DND-41 (cell line): Measurements from ENCODE around the gene SLC8B1.

Experiments used
- ATAC-seq: fragments of 200-7000 bp; cut with Tn5 transposase; 3 replicates; pipeline ENCODE4 v1.9.1; 2021; ENCODE audit warnings: low read depth; ENCODE audit not compliant: insufficient read depth
- DNase-seq: peaks from one replicate; pipeline ENCODE4 v3.0.0-alpha.2; 2020
- H2AFZ ChIP-seq: 2 replicates; pipeline ENCODE4 v1.6.0; 2012; ENCODE audit warnings: low read depth, low read length
- H3K27ac ChIP-seq: 2 replicates; pipeline ENCODE4 v1.5.1; 2012; ENCODE audit warnings: low read length, inconsistent platforms
- H3K27me3 ChIP-seq: fragments of 200-600 bp; sonication (generic); 2 replicates; pipeline ENCODE4 v1.6.0; 2012; ENCODE audit warnings: low read length, mild to moderate bottlenecking, inconsistent platforms; ENCODE audit not compliant: insufficient read depth, poor library complexity
- H3K36me3 ChIP-seq: 2 replicates; pipeline ENCODE4 v1.5.1; 2012; ENCODE audit warnings: low read length, inconsistent platforms; ENCODE audit not compliant: insufficient read depth
- H3K4me1 ChIP-seq: 2 replicates; pipeline ENCODE4 v1.5.1; 2012; ENCODE audit warnings: mild to moderate bottlenecking, low read length; ENCODE audit not compliant: insufficient read depth
- H3K4me2 ChIP-seq: 2 replicates; pipeline ENCODE4 v1.6.0; 2012; ENCODE audit warnings: mild to moderate bottlenecking, moderate library complexity, low read length, inconsistent platforms; ENCODE audit not compliant: insufficient read depth
- H3K4me3 ChIP-seq, 2 experiments: fragments of 200-600 bp in 1 of 2; shearing (Covaris generic) in 1 of 2; 2 replicates each; pipeline ENCODE4 v1.5.1; 2012 to 2016; ENCODE audit warnings: inconsistent platforms in 2 of 2, low read length in 2 of 2, mild to moderate bottlenecking in 2 of 2, low read depth in 1 of 2, moderate library complexity in 1 of 2
- H3K79me2 ChIP-seq: 2 replicates; pipeline ENCODE4 v1.6.0; 2012; ENCODE audit warnings: low read length, inconsistent platforms; ENCODE audit not compliant: insufficient read depth
- H3K9ac ChIP-seq: 2 replicates; pipeline ENCODE4 v1.6.0; 2012; ENCODE audit warnings: low read depth, mild to moderate bottlenecking, inconsistent platforms, low read length, moderate library complexity
- H3K9me3 ChIP-seq: 2 replicates; pipeline ENCODE4 v1.5.1; 2012; ENCODE audit warnings: low read length, moderate library complexity, mild to moderate bottlenecking, inconsistent platforms; ENCODE audit not compliant: insufficient read depth, severe bottlenecking
- H4K20me1 ChIP-seq: 2 replicates; pipeline ENCODE4 v1.6.0; 2012; ENCODE audit warnings: low read length; ENCODE audit not compliant: insufficient read depth
- EZH2 ChIP-seq: IDR thresholded peaks from 3 replicates; pipeline ENCODE4 v1.6.1; 2012; ENCODE audit warnings: borderline replicate concordance, low read depth, mild to moderate bottlenecking, moderate library complexity, low read length, inconsistent platforms; ENCODE audit not compliant: severe bottlenecking
- TF ChIP-seq, protein P1 (sequence below): IDR thresholded peaks from 2 replicates; pipeline ENCODE4 v1.5.1; 2012; ENCODE audit warnings: borderline replicate concordance, low read length, moderate library complexity, mild to moderate bottlenecking; ENCODE audit not compliant: poor library complexity, severe bottlenecking; ENCODE audit errors: extremely low read depth

SLC8B1 gene

GRCh38 chr12:113269257-113269943, 65.5 kb downstream of the SLC8B1 start:
- Histone ChIP-seq H3K9ac (no peak overlapping the region), H3K4me3 (no peak overlapping the region), H4K20me1 (no peaks in the 10 kb centered on the region), H3K27me3 (no peaks in the 10 kb centered on the region), H3K4me1 (peaks cover 18% of the 10 kb centered on the region), H3K36me3 (peaks cover 78% of the 10 kb centered on the region), H3K4me2 (no peak overlapping the region), H3K9me3 (no peaks in the 10 kb centered on the region), H3K79me2 (no peaks in the 10 kb centered on the region), H3K27ac (peak overlapping the region; percentile 32), H2AFZ (no peak overlapping the region)
- no peak for TF ChIP-seq EZH2
- TF ChIP-seq, protein P1, sequence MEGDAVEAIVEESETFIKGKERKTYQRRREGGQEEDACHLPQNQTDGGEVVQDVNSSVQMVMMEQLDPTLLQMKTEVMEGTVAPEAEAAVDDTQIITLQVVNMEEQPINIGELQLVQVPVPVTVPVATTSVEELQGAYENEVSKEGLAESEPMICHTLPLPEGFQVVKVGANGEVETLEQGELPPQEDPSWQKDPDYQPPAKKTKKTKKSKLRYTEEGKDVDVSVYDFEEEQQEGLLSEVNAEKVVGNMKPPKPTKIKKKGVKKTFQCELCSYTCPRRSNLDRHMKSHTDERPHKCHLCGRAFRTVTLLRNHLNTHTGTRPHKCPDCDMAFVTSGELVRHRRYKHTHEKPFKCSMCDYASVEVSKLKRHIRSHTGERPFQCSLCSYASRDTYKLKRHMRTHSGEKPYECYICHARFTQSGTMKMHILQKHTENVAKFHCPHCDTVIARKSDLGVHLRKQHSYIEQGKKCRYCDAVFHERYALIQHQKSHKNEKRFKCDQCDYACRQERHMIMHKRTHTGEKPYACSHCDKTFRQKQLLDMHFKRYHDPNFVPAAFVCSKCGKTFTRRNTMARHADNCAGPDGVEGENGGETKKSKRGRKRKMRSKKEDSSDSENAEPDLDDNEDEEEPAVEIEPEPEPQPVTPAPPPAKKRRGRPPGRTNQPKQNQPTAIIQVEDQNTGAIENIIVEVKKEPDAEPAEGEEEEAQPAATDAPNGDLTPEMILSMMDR, result no peak
- no peak; the same call in 2 of the 3 replicates for ATAC-seq
- no peak for DNase-seq

GRCh38 chr12:113268621-113269020, 66.3 kb downstream of the SLC8B1 start:
- H3K4me3 ChIP-seq, result no peak overlapping the region
- H3K9ac ChIP-seq, result no peak overlapping the region
- peaks cover 75% of the 10 kb centered on the region for H3K36me3 ChIP-seq
- peaks cover 2% of the 10 kb centered on the region; the same call in 1 of the 2 replicates for H3K79me2 ChIP-seq
- no peaks in the 10 kb centered on the region for H3K27me3 ChIP-seq
- H3K9me3 ChIP-seq, result no peaks in the 10 kb centered on the region
- no peak overlapping the region for H3K4me2 ChIP-seq
- no peak for ATAC-seq
- no peak for DNase-seq
- H4K20me1 ChIP-seq, result no peaks in the 10 kb centered on the region
- TF ChIP-seq, protein P1, result no peak
- no peak for TF ChIP-seq EZH2
- H2AFZ ChIP-seq, result no peak overlapping the region
- peak overlapping the region; percentile 32; the same call in 1 of the 2 replicates for H3K27ac ChIP-seq
- H3K4me1 ChIP-seq, result peaks cover 24% of the 10 kb centered on the region

GRCh38 chr12:113268136-113268535, 66.8 kb downstream of the SLC8B1 start:
- peaks cover 73% of the 10 kb centered on the region for H3K36me3 ChIP-seq
- no peak for TF ChIP-seq EZH2
- TF ChIP-seq, protein P1, result no peak

More at GRCh38 chr12:113268136-113268535, 66.8 kb downstream of the SLC8B1 start:
- no peak overlapping the region for H3K4me3 ChIP-seq
- ATAC-seq (no peak), DNase-seq (no peak)
- no peak overlapping the region for H3K9ac ChIP-seq
- H4K20me1 ChIP-seq, result no peaks in the 10 kb centered on the region
- H3K4me2 ChIP-seq, result no peak overlapping the region
- peak overlapping the region; percentile 32; the same call in 1 of the 2 replicates for H3K27ac ChIP-seq
- no peaks in the 10 kb centered on the region for H3K27me3 ChIP-seq
- no peak overlapping the region for H2AFZ ChIP-seq
- H3K79me2 ChIP-seq, result peaks cover 6% of the 10 kb centered on the region
- H3K4me1 ChIP-seq, result peaks cover 29% of the 10 kb centered on the region
- no peaks in the 10 kb centered on the region for H3K9me3 ChIP-seq
